CD4-positive, alpha-beta T cell (primary cell): ENCODE measurements around the gene RBM20. TPM values are rescaled to one million over a fixed set of nuclear protein-coding genes. Genes with fewer than 3 reads are reported as not detected.

Experiments
- ATAC-seq: fragments of 200-7000 bp; cut with Tn5 transposase; one replicate; pipeline ENCODE4 v1.10.0; 2022; ENCODE audit warnings: mild to moderate bottlenecking; ENCODE audit not compliant: poor library complexity
- CTCF ChIA-PET: fragments of 350-600 bp; sonication (Branson Sonifier 250); formaldehyde crosslinking; loops from one replicate; lab custom pipeline; 2021; ENCODE audit warnings: antibody characterized with exemption, inconsistent platforms; lab: Charles Lee
- POLR2A ChIA-PET: fragments of 350-600 bp; sonication (Branson Sonifier 250); formaldehyde crosslinking; loops from one replicate; lab custom pipeline; 2021; ENCODE audit warnings: antibody characterized with exemption, inconsistent platforms; lab: Charles Lee
- DNase-seq, 14 experiments: peaks; one replicate each; pipeline ENCODE4 v3.0.0-alpha.2; 2013 to 2020; ENCODE audit warnings: mixed read lengths in 2 of 14
- H3K27ac ChIP-seq, 2 donors: one replicate each; pipeline versions ENCODE4 v1.5.1 to v1.7.0; 2013; ENCODE audit warnings: low read length in 2 of 2, low read depth in 1 of 2, mild to moderate bottlenecking in 1 of 2
- H3K27me3 ChIP-seq, 2 experiments: 1 replicate in 1 of 2; 2 replicates in 1 of 2; pipeline versions ENCODE4 v1.6.1 to v1.7.0; 2013; ENCODE audit warnings: low read length in 2 of 2, control low read depth in 1 of 2, mild to moderate bottlenecking in 1 of 2, moderate library complexity in 1 of 2; ENCODE audit not compliant: insufficient read depth in 2 of 2, control insufficient read depth in 1 of 2
- H3K36me3 ChIP-seq: one replicate; pipeline ENCODE4 v1.6.1; 2013; ENCODE audit warnings: low read length, control low read depth; ENCODE audit not compliant: insufficient read depth
- H3K4me1 ChIP-seq: one replicate; pipeline ENCODE4 v1.6.1; 2013; ENCODE audit warnings: low read length, control low read depth; ENCODE audit not compliant: insufficient read depth
- H3K4me3 ChIP-seq: one replicate; pipeline ENCODE4 v1.5.1; 2013; ENCODE audit warnings: mild to moderate bottlenecking, low read length, moderate library complexity
- H3K9me3 ChIP-seq, 2 experiments: 1 replicate in 1 of 2; 2 replicates in 1 of 2; pipeline versions ENCODE4 v1.6.1 to v1.7.0; 2013; ENCODE audit warnings: low read length in 2 of 2, mild to moderate bottlenecking in 2 of 2, control low read depth in 1 of 2, moderate library complexity in 1 of 2; ENCODE audit not compliant: control insufficient read depth in 1 of 2, insufficient read depth in 1 of 2
- H3K27ac Mint-ChIP-seq: one replicate; pipeline ENCODE4 v1.8.0; 2020; ENCODE audit warnings: mixed read lengths
- H3K27me3 Mint-ChIP-seq: one replicate; pipeline ENCODE4 v1.8.0; 2021; ENCODE audit warnings: mixed read lengths
- H3K36me3 Mint-ChIP-seq: one replicate; pipeline ENCODE4 v1.8.0; 2021; ENCODE audit warnings: low read depth, mixed read lengths
- H3K4me1 Mint-ChIP-seq: one replicate; pipeline ENCODE4 v1.8.0; 2021; ENCODE audit warnings: low read depth, mixed read lengths
- H3K4me3 Mint-ChIP-seq: one replicate; pipeline ENCODE4 v1.8.0; 2020; ENCODE audit warnings: mild to moderate bottlenecking, mixed read lengths
- H3K9me3 Mint-ChIP-seq: one replicate; pipeline ENCODE4 v1.8.0; 2020; ENCODE audit warnings: mixed read lengths
- intact Hi-C, 2 experiments: fragments of 100-400 bp; cut with DNase I in 1 of 2; cut with micrococcal nuclease in 1 of 2; formaldehyde crosslinking; loops; one replicate each; pipeline versions ENCODE4 v1.15.1 to v1.9.0; 2023 to 2025; cut with DNase I, micrococcal nuclease
- total RNA-seq, 174 experiments: library from RNA in 2 of 174; stranded (reverse) in 2 of 174; gene quantifications; one replicate each; pipeline ENCODE4 v1.2.3 and lab custom pipeline; 2021 to 2026
- TF ChIP-seq, protein P1 (sequence below): fragments of 200-600 bp; IDR thresholded peaks from one replicate; pipeline ENCODE4 v1.8.0; 2022; ENCODE audit warnings: antibody characterized with exemption, mild to moderate bottlenecking

Gene RBM20
- total RNA-seq, 2 experiments from 2014 or later: 0.91 to 1.1 TPM

GRCh38 chr10:110853921-110854605 lies 209.9 kb downstream of the RBM20 start:
- Histone ChIP-seq H3K9me3 (no peaks in the 10 kb centered on the region), H3K36me3 (no peaks in the 10 kb centered on the region), H3K27ac (no peak overlapping the region), H3K27me3 (no peaks in the 10 kb centered on the region), H3K4me1 (peaks cover 78% of the 10 kb centered on the region), H3K4me3 (no peak overlapping the region)
- ChIA-PET CTCF (interaction anchor here (0.7 to 1.5 kb wide), 2 partner anchors 8 to 14 kb away, joined by 3 to 4 read pairs; no protein-coding TSS in a partner anchor), POLR2A (interaction anchor here (0.5 to 1.7 kb wide), 2 partner anchors 10 to 14 kb away, joined by 3 to 4 read pairs; no protein-coding TSS in a partner anchor)
- Mint-ChIP-seq H3K27me3 (no peaks in the 10 kb centered on the region), H3K36me3 (no peaks in the 10 kb centered on the region), H3K4me3 (peak overlapping the region; percentile 12), H3K4me1 (peaks cover 87% of the 10 kb centered on the region), H3K9me3 (no peaks in the 10 kb centered on the region), H3K27ac (peak overlapping the region; percentile 52)
- ATAC-seq: no peak
- DNase-seq: no peak
- TF ChIP-seq, protein P1, sequence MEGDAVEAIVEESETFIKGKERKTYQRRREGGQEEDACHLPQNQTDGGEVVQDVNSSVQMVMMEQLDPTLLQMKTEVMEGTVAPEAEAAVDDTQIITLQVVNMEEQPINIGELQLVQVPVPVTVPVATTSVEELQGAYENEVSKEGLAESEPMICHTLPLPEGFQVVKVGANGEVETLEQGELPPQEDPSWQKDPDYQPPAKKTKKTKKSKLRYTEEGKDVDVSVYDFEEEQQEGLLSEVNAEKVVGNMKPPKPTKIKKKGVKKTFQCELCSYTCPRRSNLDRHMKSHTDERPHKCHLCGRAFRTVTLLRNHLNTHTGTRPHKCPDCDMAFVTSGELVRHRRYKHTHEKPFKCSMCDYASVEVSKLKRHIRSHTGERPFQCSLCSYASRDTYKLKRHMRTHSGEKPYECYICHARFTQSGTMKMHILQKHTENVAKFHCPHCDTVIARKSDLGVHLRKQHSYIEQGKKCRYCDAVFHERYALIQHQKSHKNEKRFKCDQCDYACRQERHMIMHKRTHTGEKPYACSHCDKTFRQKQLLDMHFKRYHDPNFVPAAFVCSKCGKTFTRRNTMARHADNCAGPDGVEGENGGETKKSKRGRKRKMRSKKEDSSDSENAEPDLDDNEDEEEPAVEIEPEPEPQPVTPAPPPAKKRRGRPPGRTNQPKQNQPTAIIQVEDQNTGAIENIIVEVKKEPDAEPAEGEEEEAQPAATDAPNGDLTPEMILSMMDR: no peak
- intact Hi-C loops: no loop called here

- Mint-ChIP-seq H3K4me1 (peaks cover 89% of the 10 kb centered on the region), H3K27me3 (no peaks in the 10 kb centered on the region), H3K9me3 (no peaks in the 10 kb centered on the region), H3K4me3 (peak overlapping the region; percentile 49), H3K36me3 (no peaks in the 10 kb centered on the region), H3K27ac (peak overlapping the region; percentile 96)
- H3K36me3 ChIP-seq: no peaks in the 10 kb centered on the region
- H3K9me3 ChIP-seq: no peaks in the 10 kb centered on the region
- no peaks in the 10 kb centered on the region for H3K27me3 ChIP-seq
- ATAC-seq (peak; percentile 43), DNase-seq (peak in 5 of 14 experiments; percentile 32 to 74 (median 58))
- TF ChIP-seq, protein P1: no peak
- ChIA-PET CTCF (interaction anchor here (1.0 to 2.3 kb wide), 6 partner anchors 11 to 111 kb away, joined by 3 to 14 read pairs (median 6); partner anchors contain the start of gene PDCD4), POLR2A (interaction anchor here (0.5 to 6.8 kb wide), 18 partner anchors 10 to 185 kb away, joined by 3 to 102 read pairs (median 5); partner anchors contain the start of genes BBIP1, PDCD4 and SHOC2)
- peaks cover 80% of the 10 kb centered on the region for H3K4me1 ChIP-seq
- H3K27ac ChIP-seq: peak overlapping the region; percentile 77 to 88
- intact Hi-C loops: no loop called here
- H3K4me3 ChIP-seq: no peak overlapping the region
Measured at GRCh38 chr10:110857265-110858171, 213.4 kb downstream of the RBM20 start.

DNA sequence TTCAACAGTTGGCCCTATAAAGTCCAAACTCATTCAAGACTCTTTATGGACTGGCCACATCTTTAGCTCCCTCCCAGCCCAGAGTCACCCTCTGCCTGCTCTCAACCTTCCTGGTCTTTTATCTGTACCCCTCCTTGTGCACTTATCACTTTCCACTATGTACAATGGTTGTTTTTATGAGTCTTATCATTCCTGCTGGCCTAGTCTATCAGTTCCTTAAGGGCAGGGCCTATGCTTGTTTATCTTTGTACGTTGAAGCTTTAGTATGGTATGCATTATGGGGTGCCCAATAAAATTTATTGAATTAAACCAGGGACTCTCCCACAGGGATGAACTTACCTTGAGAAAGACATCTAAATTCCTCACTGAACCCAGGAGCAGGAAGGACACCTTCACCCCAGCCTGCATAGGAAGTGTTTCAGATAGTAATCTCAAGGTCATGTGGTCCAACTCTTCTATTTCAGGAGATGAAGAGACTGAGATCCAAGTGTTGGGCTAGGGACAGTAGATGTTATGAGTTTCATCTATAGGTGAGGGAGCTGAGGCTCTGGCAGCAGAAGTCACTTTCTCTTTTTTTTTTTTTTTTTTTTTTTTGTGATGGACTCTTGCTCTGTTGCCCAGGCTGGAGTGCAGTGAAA lies 214.3 kb downstream of the RBM20 start:
- H3K4me3 Mint-ChIP-seq: peak overlapping the region; percentile 58
- TF ChIP-seq, protein P1: no peak
- H3K9me3 Mint-ChIP-seq: no peaks in the 10 kb centered on the region
- H3K9me3 ChIP-seq: no peaks in the 10 kb centered on the region
- CTCF ChIA-PET: interaction anchor here (0.6 to 2.3 kb wide), 6 partner anchors 14 to 246 kb away, joined by 3 to 14 read pairs (median 6); partner anchors contain the start of gene PDCD4
- H3K27ac Mint-ChIP-seq: peak overlapping the region; percentile 96
- no peaks in the 10 kb centered on the region for H3K36me3 ChIP-seq
- no peaks in the 10 kb centered on the region for H3K27me3 Mint-ChIP-seq
- POLR2A ChIA-PET: interaction anchor here (0.9 to 6.8 kb wide), 13 partner anchors 9 to 61 kb away, joined by 3 to 102 read pairs (median 7); partner anchors contain the start of genes BBIP1, PDCD4 and SHOC2
- H3K27me3 ChIP-seq: no peaks in the 10 kb centered on the region
- H3K4me1 Mint-ChIP-seq: peaks cover 89% of the 10 kb centered on the region
- peaks cover 82% of the 10 kb centered on the region for H3K4me1 ChIP-seq
- DNase-seq: peak in 3 of 14 experiments; percentile 47 to 64 (median 52)
- intact Hi-C loops: no loop called here
- ATAC-seq: no peak
- no peak overlapping the region for H3K4me3 ChIP-seq
- H3K27ac ChIP-seq: peak overlapping the region; percentile 88 to 92
- H3K36me3 Mint-ChIP-seq: no peaks in the 10 kb centered on the region
